Measurements from ENCODE around the gene TGFBR3.

Gene TGFBR3

GRCh38 chr1:91732291-91733107 is 153.5 kb downstream of the TGFBR3 start (continued):
- 0 out of 2 replicates have a peak, but pooled peaks have one; percentile 44 for TF ChIP-seq ZNF558 (tag by site-specific recombination; IDR thresholded peaks at IDR 0.05)
- TF ChIP-seq HOXD13 (CRISPR knock-in tag; IDR thresholded peaks at IDR 0.05; ENCODE audit: borderline replicate concordance) = 0 out of 2 replicates have a peak, but pooled peaks have one; percentile 41
- no peak for TF ChIP-seq ZBTB6 (tag by site-specific recombination; IDR thresholded peaks at IDR 0.05)
- TF ChIP-seq KLF16 (tag by site-specific recombination; IDR thresholded peaks at IDR 0.05) = peak; percentile 25; the same call in 1 of the 2 replicates
- TF ChIP-seq ZNF518A (tag by site-specific recombination; conservative IDR thresholded peaks at IDR 0.05; ENCODE audit: low read depth) = 0 out of 2 replicates have a peak, but pooled peaks have one; percentile 39
- TF ChIP-seq ZNF843 (tag by site-specific recombination; IDR thresholded peaks at IDR 0.05) = peak; percentile 71
- peak; percentile 39; the same call in 1 of the 2 replicates for TF ChIP-seq ZNF184 (tag by site-specific recombination; IDR thresholded peaks at IDR 0.05)
- TF ChIP-seq ZNF138 (tag by site-specific recombination; IDR thresholded peaks at IDR 0.05; ENCODE audit: borderline replicate concordance) = no peak
- no peak for TF ChIP-seq ZNF596 (tag by site-specific recombination; IDR thresholded peaks at IDR 0.05)
- TF ChIP-seq PATZ1 (tag by site-specific recombination; IDR thresholded peaks at IDR 0.05) = peak; percentile 66
- no peak for TF ChIP-seq ZNF645 (tag by site-specific recombination; IDR thresholded peaks at IDR 0.05)
- TF ChIP-seq SCRT1 (tag by site-specific recombination; IDR thresholded peaks at IDR 0.05; ENCODE audit: borderline replicate concordance) = peak; percentile 97
- TF ChIP-seq ZNF169 (tag by site-specific recombination; IDR thresholded peaks at IDR 0.05) = no peak
- peak; percentile 87 for TF ChIP-seq PRDM1 (tag by site-specific recombination; IDR thresholded peaks at IDR 0.05)
- TF ChIP-seq ZNF530 (tag by site-specific recombination; IDR thresholded peaks at IDR 0.05; ENCODE audit: low read depth) = no peak
- 0 out of 2 replicates have a peak, but pooled peaks have one; percentile 29 for TF ChIP-seq ZBTB48 (tag by site-specific recombination; IDR thresholded peaks at IDR 0.05)
- TF ChIP-seq ZNF398 (tag by site-specific recombination; IDR thresholded peaks at IDR 0.05) = peak; percentile 81
- TF ChIP-seq ZNF394 (tag by site-specific recombination; IDR thresholded peaks at IDR 0.05; ENCODE audit: borderline replicate concordance) = peak; percentile 73; the same call in 1 of the 2 replicates
- TF ChIP-seq KLF17 (tag by site-specific recombination; IDR thresholded peaks at IDR 0.05) = peak; percentile 85
- TF ChIP-seq IKZF3 (tag by site-specific recombination; IDR thresholded peaks at IDR 0.05) = peak; percentile 96
- TF ChIP-seq ZNF488 (tag by site-specific recombination; IDR thresholded peaks at IDR 0.05) = no peak
- peak; percentile 86 for TF ChIP-seq ZNF692 (tag by site-specific recombination; IDR thresholded peaks at IDR 0.05)
- TF ChIP-seq RBAK (tag by site-specific recombination; IDR thresholded peaks at IDR 0.05) = no peak
